ENCODE data around the gene IGF2BP3.
A peak's percentile ranks its signal among the peaks of the same experiment; 100 is the strongest.

IGF2BP3 gene

DNA sequence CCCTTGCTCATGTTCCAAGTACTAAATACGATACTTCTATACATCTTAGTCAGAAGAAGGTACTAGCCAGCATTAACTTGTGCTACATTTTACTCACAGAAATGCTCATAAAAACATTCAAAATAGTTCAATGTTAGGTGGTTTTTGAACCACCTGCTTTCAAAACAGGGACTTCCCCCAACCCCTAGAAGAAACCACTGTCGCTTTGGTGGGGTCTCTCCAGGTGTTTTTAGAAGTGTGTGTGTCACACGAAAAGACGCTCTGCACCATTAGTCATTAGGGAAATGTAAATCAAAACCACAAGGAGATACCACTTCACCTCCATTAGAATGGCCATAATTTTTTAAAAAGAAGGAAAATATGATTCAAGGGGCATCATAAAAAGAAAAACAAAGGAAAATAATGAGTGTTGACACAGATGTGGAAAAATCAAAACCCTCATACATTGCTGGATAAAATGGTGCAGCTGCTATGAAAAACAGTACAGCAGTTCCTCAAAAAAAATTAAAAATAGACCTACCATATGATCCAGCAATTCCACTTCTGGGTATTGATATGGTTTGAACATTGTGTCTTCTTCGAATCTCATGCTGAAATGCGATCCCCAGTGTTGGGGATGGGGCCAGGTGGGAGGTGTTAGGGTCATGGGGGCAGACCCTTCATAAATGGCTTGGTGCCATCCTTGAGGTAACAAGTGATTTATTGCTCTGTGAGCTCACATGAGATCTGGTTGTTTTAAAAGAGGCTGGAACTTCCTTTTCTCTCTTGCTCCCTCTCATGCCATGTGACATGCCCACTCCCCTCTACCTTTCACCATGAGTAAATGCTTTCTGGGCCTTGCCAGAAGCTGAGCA, 96.9 kb downstream of the IGF2BP3 start:
- DNase-seq = peak; percentile 33

DNA sequence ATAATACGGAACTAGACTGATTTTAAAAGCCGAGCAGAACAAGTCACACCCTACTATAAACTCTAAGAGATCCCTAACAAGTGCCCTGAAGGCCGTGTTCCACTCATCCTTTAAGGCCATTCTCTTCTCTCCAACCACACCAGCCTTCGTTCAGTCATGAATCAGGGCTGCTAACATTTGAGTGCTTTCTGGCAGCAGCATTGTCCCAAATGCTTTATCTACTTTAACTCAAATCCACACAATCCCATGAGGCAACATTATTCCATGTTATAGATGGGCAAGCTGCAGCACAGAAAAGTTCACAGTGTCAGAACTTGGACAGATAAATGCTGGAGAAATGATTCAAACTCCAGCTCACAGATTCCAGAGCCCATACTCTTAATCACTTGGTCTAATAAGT, 97.7 kb downstream of the IGF2BP3 start:
- DNase-seq = no peak

DNA sequence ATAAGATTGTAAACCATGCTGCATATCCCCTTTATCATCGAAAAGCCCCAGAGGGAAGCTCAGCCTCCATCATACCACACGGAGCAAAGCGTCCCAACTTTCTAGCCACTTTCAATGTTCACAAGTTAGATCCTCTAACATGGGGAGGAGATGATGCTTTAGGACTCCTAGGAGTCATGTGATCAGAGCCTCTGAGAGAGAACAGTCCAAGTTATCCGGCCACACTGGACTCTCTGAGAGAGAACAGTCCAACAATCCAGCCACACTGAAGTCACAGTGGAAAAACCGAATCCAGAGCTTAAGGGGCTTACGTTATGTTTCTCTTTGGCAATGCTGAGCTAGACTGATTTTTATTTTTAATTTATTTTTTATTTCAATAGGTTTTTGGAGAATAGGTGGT, 98.6 kb downstream of the IGF2BP3 start:
- DNase-seq = no peak

DNA sequence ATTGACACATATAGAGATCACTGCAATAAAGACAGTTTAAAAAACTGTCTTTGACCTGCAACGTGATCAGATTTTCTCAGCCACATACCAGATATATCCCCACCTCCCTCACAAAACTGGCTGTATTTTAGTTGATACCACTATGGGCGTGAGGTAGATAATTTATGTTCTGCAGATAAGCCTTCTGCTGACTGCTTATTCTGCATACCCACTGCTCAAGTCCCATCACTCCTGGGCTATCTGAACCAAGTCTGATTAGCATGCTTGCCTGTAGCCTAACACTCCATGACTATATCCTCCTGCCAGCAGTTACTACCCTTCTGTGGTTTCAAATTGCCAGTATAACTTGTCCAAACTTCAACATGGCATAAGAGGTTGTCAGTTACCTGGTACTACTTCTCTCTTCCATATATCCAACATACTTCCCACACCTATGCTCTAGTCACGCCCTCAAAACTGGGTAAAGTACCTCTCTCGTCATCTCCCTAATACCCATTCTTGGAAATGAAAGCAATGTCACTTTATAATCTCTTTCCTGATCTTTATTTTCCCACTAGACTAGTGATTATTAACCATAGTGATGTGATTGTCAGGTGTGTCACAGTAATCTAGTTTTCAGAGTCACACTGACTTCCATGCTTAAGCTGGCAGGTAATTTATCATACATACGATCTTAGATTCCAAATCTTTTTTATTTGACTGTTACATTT, 100.4 kb downstream of the IGF2BP3 start:
- no peak for DNase-seq

DNA sequence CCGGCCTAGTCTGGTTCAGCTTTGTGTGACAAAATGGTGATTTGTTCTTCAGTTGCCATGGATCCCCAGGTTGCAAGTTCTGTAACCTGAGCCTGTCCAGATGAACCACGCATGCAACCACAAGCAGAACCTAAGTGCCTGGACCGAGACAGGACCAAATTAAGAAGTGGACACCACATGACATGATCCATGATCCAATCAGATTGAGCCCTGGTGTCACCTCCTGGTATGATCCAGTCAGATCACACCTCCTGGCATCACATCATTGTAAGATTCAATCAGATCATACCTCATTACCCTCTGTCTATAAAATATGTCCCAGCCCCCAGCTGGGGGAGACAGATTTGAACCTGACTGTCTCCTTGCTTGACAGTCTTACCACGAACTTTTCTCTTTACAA, 101.2 kb downstream of the IGF2BP3 start:
- DNase-seq = no peak

DNA sequence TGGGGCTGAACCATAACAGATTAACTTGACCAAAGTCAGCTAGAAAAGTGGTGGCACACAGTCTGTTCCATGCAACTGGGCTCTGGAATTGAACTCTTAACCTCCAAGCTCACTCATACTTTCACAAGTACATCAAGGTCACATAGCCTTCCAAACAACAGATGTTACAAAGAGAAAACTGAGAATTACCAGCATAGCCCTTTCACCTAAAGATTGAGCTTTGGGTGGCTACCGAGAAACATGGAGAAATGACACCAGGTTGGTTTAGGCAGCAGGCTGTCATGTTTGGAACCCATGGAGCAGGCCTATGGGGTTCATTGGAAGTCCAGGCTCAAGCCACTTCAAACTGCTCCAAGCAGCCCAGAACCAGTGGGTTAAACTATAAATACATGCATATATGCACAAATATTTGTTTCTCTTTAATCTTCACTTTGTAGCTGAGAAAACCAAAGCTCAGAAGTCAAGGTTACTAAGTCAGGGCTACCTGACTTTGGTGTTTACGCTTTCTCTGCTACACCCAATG, 112.1 kb downstream of the IGF2BP3 start:
- DNase-seq = no peak

DNA sequence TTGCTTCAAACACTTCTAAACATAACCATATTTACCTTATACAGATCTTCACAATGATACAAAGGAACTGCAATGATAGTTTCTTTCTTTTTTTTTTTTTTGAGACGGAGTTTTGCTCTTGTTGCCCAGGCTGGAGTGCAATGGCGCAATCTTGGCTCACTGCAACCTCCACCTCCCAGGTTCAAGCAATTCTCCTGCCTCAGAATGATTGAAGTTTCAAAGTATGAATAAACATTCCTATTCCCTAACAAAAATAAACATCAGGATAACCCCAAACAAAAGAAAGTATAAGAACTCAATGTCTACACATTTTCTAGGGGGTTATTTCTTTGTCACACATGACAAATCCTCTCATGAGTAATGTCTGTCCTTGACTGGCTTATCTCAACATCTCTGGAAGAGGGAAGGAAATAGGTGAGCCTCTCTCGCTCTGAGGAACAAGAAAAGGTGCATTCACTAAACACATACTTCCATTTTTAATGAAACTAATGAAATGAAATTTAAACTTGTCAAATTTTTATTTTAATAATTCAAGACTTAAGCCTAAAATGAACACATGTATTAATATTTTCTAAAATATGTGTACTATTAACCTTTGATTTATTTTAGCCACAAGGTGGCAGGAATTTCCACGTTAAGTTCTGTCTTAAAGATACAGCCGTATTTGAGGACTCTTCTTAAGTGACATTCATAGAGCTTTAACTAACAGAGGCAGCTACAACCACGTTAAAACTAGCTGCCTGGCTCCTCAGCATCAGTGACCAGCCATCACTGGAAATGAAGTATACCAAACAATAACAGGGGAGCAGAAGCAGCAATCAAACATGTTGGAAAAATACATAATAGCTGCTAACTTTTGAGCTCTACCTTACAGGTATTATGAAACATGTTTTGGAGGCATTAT, 112.8 kb downstream of the IGF2BP3 start:
- DNase-seq = no peak

DNA sequence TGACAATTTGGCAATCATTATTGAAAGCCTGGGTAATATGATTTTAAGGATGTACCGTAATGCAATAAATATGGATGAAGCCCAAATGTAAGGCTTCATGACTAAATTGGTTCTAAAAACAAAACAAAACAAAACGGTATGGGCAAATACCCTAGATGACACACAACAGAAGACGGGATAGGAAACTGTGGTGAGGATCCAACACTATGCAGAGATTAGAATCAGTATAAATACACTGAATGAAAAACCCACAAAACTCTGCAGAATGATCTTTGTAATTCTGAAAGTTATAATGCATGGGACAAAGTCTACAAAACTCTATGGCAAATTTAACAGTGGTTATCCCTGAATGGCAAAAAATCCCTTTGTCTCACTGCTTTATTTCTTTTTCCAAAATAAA, 113.6 kb downstream of the IGF2BP3 start:
- DNase-seq = no peak

DNA sequence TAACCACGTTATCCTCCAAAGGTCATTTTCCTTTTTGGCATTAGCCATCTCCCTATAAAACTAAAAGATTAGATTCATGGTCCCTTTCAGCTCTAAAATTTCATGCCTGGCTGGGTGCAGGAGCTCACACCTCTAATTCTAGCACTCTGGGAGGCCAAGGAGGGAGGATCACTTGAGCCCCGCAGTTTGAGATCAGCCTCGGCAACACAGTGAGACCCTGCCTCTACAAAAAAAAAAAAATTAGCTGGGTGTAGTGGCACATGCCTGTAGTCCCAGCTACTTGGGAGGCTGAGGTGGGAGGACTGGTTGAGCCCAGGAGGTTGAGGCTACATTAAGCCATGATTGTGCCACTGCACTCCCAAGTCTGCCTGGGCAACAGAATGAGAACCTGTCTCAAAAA, 114.1 kb downstream of the IGF2BP3 start:
- no peak for DNase-seq

DNA sequence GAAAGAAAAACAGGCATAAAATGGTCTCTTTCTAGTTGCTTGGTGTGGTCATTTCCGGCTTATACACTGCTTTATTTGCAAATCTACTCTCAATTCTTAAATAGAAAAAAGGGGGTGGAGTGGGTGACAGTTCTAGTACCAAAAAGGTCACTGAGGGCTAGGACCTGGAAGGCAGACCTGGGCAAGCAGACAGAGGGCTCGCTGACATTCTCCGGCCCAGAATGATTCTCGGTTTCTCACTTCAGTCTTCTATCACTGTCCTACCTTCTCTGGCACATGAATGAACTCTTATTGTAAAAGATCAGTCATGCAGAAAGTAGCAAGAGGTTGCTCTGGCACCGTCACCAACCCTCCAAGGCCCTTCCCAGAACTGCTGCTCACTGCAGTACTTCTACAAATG, 117.1 kb downstream of the IGF2BP3 start:
- DNase-seq = peak; percentile 3

DNA sequence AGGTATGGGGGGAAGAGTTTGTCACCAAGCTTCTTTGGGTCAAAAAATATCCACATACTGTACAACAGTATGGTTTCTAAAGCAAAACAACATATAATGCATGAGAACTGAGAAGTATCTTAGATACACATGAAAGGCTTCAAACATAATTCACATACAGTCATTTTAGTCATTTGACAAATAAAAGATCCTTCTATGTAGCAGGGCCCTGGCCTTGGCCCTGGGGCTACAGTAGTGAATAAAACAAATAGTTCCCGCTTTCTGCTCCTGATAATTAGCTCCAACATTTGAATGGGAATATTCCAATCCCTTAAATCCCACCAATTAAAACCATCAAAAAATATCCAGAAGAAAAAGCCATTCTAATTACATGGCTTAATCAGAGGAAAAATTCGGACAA, 119.8 kb downstream of the IGF2BP3 start:
- DNase-seq = no peak

DNA sequence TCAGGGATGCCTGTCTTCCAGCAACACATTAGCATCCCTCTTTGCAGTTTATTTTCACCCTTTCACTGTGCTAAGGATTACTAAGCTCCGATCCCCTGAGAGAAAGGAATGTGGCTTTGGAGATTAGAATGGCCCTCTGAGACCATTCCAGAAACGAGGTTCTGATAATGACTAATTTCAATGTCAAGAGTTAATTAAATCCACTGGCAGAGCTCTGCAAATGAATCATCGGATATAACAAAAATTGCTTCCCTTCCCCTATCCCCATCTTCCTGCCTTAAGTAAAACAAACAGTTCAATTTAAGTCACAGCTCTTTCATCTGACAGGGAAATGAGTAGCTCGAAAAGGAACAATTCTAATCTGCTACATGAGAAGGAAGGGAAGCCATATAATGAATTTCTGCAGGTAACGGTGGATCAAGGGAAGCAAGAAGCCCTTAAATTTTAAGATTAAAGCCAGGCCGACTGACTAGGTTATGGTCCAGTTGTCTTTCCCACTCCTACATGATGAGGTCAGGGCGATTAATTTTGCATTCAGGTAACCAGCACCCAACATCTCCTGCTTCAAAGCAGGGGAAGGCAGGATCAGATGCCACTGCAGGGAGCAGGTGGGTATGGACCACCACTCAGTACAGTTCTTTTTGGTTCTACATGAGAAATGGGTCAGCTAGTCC, 120.7 kb downstream of the IGF2BP3 start:
- no peak for DNase-seq

DNA sequence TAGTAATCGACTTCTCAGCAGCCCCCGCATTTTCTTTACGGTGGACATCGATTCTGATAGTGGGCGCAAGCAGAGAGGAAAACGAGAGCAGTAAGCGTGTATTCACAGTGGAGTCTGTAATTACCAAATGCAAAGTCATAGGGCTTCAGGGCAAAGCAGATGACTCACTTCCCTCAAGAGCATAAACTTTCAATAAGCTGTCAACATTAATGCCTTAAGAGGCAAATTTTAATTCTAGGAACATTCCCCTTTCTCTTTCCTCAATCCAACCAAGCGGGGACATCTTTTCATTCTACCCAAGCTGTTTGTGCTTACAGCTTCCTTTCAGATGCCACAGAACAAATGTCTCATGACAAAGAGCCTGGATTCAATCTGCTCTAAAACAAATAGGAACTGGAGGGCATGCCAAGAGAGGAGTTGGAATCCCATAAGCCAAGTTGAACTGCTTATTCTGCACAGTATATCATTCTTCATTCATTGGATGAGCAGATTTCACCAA, 122.6 kb downstream of the IGF2BP3 start:
- DNase-seq = no peak

DNA sequence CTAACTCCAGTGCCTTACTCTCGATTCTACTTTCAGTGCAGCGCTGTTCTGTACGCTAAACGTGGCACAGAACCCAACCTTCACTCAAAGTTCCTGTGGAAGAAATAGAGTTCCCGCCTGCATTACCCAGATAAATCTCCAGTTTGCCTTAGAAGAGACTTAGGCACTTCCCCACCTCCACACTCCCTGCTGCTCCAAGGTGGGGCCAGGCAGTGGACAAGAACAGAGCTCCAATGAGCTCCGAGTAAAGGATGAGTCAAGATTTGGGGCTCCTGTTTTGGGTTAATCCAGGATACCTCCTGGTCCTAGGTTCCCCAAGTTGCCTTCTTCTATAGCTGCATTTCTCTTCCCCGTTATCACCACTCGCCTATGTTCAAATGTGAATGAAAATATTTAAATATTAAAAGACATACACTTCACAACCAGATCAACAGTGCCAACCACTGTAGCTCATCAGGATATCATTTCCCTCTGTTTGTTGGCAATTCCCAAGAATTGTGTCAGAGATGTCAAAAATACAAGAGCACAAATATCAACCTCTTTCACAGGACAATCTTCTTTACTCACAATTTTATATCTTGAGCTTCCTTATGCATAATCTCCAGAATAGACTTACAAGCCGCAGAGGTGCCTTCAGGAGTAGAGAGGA, 123.1 kb downstream of the IGF2BP3 start:
- DNase-seq = no peak

DNA sequence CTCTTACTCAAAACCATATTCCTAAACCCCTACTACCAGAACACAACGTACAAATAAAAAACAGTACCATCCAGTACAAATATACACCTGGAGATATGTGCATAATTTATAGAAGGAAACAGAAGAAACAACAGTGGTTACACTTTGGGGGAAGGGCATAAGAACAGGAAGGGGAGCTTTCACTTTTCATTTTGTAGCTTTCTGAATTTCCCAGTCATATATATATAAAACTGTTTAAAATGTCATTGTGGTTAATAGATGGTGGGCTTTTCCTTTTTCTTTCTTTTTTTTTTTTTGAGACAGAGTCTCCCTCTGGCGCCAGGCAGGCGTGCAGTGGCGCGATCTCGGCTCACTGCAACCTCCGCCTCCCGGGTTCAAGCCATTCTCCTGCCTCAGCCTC, 124.0 kb downstream of the IGF2BP3 start:
- no peak for DNase-seq

DNA sequence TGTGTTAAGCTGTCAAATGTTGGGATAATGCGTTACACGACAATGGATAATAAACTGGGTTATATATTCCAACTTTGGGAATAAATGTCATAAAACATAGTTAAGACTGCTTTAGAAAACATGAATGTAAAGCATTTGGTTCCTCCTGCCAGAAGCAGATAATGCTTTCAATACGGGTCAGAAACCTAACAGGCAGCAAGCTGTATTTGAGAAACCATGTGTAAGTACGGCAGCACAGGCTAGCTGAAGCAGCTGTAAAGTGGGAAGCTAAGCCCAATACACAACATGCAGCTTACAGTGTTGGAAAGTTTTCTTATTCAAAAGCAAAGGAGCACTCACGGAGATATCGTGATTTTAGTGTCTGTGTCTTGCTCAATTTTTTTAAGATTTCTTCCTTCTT, 124.7 kb downstream of the IGF2BP3 start:
- DNase-seq = no peak

DNA sequence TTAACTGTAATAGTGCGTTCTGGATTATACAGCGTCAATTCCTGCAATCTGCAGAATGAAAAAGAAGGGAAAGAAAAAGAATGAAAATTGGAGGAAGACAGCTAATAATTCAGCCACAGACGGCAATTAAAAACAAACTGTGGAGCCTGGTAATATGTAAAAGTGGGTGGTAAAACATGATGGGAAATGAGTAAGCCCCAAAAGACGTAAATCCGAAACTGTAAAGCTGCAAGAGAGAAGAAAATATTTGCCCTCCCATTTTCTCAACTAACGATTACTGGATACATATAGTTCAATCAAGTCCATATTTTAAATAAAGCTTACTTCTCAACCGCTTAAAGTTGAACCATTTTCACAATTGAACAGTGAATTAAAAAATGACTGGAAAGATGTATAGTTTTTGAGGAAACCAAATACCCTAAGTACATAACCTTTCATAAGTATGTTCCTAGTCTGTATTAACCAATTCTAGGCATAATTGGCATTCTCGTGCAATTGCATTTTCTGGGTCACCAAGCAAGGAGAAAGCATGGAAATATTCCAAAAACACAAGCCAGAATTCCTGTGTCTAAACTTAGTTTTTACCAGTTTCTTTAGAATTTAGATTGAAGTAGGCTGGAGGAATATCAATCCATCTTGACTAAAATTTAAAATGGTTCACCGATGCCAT, 126.3 kb downstream of the IGF2BP3 start:
- no peak for DNase-seq

DNA sequence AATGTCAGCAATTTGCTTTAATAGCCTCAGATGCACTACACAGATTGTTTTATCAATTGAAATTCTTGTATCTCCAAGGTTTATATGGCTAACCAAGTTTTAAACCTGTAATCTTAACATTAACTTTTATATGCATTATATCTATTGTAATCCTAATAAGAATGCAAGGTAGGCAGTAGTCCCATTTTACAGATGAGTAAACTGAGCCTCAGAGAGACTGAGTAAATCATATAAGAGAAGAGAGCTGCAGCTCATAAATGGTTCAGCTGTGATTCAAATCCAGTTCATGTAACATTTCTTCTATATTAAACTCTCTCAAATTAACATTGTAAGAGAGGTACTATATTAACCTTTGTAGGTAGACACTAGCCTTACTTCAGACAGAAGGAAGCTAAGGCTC, 127.2 kb downstream of the IGF2BP3 start:
- DNase-seq = no peak

DNA sequence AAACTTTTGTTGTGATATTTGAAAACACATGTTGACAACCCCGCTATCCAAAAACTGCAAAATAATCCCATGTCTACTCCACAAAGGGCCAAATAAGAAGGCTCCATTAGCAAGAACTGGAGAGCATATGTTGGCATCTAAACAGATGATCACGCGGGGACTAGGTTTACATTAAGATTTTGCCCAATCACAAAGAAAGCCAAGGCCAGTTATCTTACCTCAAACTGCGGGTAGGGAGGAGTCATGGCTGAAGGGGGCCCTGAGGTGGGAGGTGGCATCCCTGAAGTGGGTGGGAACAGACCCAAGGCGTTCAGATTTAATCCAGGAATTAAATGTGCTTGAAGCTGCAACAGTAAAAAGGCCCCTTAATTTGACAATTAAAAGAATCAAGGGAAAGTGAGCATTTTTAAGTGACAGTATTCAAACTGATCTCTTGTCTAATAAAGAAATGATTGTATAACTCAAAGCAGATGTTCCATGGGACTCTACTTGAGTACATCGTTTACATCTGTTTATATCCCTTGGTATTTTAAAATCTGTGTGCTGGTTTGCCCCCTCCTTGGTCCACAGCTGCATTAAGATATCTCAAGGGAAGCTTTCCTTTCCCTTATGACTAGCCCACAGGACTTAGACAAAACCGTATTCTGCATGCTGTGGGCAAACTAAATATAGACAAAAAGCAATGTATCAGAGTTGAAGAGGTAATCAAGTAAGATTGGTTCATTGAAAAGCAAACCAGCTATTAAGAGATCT, 128.3 kb downstream of the IGF2BP3 start:
- no peak for DNase-seq

DNA sequence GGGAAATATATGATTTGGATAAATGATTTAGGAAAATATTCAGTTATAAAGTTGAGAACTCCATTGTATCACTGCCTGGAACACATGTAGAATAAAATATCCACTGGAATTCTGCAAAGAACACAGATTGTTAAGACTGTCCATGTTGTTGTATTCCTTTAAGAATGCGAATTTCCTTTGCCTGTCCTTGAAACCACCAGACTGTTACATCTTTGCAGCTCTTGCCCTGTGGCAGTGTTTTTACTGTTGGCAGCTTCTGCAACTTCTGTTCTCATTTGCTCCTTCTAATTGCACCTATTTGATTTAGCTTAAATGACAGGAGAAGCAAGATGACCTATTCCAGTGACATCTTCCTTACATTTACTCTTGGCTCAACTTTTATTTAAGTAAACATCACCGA, 131.4 kb downstream of the IGF2BP3 start:
- no peak for DNase-seq

DNA sequence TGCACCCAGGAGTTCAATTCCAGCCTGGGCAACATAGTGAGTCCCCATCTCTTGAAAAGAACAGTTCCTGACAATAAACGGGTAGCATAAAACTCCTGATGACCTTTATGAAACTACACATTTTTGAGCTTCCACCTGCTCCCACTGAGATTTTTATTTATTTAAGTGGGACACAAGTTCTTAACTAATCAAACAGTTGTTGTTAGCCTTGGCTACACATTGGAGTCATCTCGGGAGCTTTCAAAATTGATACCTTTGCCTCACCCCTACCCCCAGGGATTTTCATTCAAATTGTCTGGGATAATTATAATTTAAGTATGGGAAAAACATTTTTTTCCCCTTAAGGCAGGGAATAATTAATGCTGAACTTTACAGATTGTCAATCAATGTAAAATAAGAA, 131.9 kb downstream of the IGF2BP3 start:
- no peak for DNase-seq

Measured in SHP77 treated with DMSO at 0.1 percent for 48 hours (cell line).